NCI-H1417 treated with DMSO at 0.1 percent for 48 hours (cell line): ENCODE data around the gene TMEM240.

Experiments
- DNase-seq: peaks from one replicate; lab custom pipeline; 2025; lab: John Stamatoyannopoulos, UW

The TMEM240 gene

GRCh38 chr1:1540090-1540817 is at the start of gene TMEM240:
TSS of gene TMEM240 (minus strand) at chr1:1540624. CDS start at chr1:1540346, 278 bp downstream.
- DNase-seq, result no peak

GRCh38 chr1:1583347-1584010 is 43.1 kb upstream of the TMEM240 start:
- no peak for DNase-seq

- DNase-seq, result no peak
Measured at GRCh38 chr1:1582585-1583346, 42.3 kb upstream of the TMEM240 start.

- DNase-seq, result no peak
Measured at GRCh38 chr1:1578371-1578940, 38.0 kb upstream of the TMEM240 start.

- DNase-seq, result no peak
Measured at GRCh38 chr1:1577367-1578011, 37.1 kb upstream of the TMEM240 start.

GRCh38 chr1:1574721-1575537 is 34.5 kb upstream of the TMEM240 start, which contains the start of gene SSU72:
TSS of gene SSU72 (minus strand) at chr1:1574863. CDS start at chr1:1574557, 306 bp downstream.
- DNase-seq, result no peak

- no peak for DNase-seq
Measured at GRCh38 chr1:1573843-1574720, 33.7 kb upstream of the TMEM240 start.

GRCh38 chr1:1569341-1569740 is 28.9 kb upstream of the TMEM240 start:
- no peak for DNase-seq

- no peak for DNase-seq
Measured at GRCh38 chr1:1567891-1568291, 27.5 kb upstream of the TMEM240 start.

GRCh38 chr1:1567152-1567875 is 26.9 kb upstream of the TMEM240 start:
- DNase-seq, result no peak

- DNase-seq, result no peak
Measured at GRCh38 chr1:1565340-1565739, 24.9 kb upstream of the TMEM240 start.

GRCh38 chr1:1564268-1564667 is 23.8 kb upstream of the TMEM240 start:
- DNase-seq, result no peak

GRCh38 chr1:1563688-1564087 is 23.3 kb upstream of the TMEM240 start:
- no peak for DNase-seq

- DNase-seq, result no peak
Measured at GRCh38 chr1:1562556-1563195, 22.3 kb upstream of the TMEM240 start.

- no peak for DNase-seq
Measured at GRCh38 chr1:1561801-1562470, 21.5 kb upstream of the TMEM240 start.

- DNase-seq, result no peak
Measured at GRCh38 chr1:1560178-1560577, 19.8 kb upstream of the TMEM240 start.

- no peak for DNase-seq
Measured at GRCh38 chr1:1559066-1559465, 18.6 kb upstream of the TMEM240 start.

GRCh38 chr1:1558591-1558990 is 18.2 kb upstream of the TMEM240 start:
- no peak for DNase-seq
